ENCODE results near the gene EIF5A. TPM values are rescaled to one million over a fixed set of nuclear protein-coding genes. Genes with fewer than 3 reads are reported as not detected.

Gene EIF5A
- total RNA-seq, 4 donors from 2014 or later = 144 to 174 (median 153) TPM

DNA sequence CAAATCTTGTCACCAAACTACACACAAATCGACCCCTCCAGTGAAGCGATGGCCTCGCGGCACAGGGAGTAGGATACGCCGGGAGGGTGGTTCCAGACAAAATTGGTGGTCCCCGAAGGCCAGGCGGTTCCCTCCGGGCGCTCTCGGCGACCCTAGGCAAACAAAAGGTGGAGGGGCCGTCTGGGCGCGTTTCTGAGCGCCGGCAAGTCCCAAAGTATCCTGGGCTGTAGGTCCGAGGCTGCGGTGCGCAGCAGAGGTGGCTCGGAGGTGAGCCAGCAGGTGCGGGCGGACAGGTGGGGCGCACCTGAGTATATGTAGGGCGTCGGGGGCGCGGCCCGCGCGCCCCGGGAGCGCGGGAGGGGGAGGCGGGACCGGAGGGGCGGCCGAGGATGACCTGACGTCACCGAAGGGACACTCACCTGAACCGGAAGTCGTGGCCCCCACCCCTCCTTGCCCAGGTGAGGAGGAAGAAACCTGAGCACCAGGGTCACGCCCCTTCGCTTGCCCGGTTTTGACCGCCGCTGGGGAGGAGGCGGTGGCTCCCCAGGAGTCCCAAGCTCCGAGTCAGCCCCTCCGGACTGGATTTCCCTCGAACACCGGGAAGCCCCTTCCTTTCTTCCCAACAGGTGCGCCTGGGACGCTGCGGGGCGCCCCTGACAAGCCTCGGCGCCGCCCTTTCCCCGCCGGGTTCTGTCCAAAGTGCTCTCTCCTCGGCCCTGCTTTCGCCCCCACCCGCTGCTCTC lies 45.1 kb upstream of the EIF5A start, which contains the start of gene CLDN7:
Gene CLDN7, minus strand, starts transcription at position 287 of the 743 bp plus-strand sequence. CDS start 435 bp downstream, outside the sequence.
- TF ChIP-seq, protein P1, sequence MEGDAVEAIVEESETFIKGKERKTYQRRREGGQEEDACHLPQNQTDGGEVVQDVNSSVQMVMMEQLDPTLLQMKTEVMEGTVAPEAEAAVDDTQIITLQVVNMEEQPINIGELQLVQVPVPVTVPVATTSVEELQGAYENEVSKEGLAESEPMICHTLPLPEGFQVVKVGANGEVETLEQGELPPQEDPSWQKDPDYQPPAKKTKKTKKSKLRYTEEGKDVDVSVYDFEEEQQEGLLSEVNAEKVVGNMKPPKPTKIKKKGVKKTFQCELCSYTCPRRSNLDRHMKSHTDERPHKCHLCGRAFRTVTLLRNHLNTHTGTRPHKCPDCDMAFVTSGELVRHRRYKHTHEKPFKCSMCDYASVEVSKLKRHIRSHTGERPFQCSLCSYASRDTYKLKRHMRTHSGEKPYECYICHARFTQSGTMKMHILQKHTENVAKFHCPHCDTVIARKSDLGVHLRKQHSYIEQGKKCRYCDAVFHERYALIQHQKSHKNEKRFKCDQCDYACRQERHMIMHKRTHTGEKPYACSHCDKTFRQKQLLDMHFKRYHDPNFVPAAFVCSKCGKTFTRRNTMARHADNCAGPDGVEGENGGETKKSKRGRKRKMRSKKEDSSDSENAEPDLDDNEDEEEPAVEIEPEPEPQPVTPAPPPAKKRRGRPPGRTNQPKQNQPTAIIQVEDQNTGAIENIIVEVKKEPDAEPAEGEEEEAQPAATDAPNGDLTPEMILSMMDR (IDR thresholded peaks at IDR 0.05; ENCODE audit: low read depth) = no peak

DNA sequence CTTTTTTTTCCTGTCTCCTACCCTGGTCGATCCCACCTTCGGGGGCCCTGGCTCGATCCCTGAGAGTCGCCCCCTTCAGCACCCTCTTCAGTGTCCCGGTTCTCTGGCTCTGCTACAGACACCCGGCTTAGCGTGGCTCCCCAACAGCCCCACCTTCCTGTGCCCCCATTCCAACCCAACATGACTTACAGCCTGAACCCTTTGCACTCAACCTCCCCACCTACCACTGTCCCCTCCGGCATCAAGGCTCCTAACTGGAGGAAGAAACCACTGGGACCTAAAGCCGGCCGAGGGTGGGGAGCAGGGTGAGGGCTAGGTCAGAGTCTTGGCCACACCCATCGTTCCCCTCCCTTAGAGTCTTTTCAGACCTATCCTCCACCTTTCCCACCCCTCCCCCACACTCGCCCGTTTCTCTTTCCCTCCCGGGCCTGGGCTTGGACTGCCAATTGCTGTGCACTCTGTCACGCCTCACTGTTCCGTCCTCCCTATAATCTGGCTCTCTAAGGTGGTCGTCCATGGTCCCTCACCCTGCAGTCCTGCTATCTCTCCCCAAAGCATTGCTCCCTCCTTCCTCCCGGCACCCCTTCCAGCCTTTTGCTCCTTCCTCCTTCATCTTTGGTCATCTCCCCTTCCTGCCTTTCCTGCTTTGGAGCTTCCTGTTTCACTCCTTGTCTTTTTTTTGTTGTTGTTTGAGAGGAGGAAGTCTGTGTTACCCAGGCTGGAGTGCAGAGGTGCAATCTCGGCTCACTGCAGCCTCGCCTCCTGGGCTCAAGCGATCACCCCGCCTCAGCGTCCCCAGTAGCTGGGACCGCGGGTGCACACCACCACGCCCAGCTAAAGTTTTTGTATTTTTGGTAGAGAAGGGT lies 44.3 kb upstream of the EIF5A start:
- TF ChIP-seq, protein P1 (IDR thresholded peaks at IDR 0.05; ENCODE audit: low read depth) = no peak

DNA sequence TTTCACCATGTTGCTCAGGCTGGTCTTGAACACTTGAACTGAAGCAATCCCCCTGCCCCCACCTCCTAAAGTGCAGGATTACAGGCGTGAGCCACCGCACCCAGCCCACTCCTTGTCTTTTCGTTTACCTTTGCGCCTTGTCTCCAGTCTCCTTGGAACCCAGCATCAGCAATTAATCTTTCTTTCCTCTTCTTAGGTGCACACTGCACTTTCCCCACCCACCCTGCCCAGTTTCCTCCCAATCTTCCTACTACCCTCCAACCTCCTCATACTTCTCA lies 43.7 kb upstream of the EIF5A start:
- TF ChIP-seq, protein P1 (IDR thresholded peaks at IDR 0.05; ENCODE audit: low read depth) = no peak

DNA sequence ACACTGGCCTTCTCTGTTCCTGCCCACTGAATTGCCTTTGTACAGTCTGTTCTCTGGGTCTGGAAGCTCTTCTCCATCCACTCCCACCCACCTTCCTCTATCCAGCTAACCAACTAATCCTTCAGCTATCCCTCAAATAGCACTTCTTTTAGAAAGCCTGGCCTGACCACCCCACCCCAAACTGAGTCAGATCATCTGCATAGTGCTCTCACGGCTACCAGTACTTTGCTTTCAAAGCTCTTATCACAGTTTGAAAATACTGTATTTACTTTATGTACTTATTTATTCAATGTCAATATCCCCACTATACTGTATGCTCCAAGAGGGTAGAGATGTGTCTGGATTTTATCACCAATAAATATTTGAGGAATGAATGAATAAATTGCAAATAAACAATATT lies 40.6 kb upstream of the EIF5A start:
- TF ChIP-seq, protein P1 (IDR thresholded peaks at IDR 0.05; ENCODE audit: low read depth) = no peak

DNA sequence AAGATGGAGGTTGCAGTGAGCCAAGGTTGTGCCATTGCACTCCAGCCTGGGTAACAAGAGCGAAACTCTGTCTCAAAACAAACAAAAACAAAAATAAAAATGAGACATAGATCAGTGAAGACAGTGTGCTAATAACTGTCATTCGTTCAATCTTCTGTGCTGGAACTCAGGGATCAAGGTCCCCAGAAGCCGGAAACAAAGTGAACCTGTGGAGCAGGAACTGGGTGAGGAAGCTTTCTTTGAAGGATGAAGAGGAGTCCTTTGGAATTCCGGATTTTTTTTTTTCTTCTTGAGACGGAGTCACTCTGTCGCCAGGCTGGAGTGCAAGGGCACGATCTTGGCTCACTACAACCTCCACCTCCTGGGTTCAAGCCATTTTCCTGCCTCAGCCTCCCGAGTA lies 28.0 kb upstream of the EIF5A start:
- TF ChIP-seq, protein P1 (IDR thresholded peaks at IDR 0.05; ENCODE audit: low read depth) = no peak

DNA sequence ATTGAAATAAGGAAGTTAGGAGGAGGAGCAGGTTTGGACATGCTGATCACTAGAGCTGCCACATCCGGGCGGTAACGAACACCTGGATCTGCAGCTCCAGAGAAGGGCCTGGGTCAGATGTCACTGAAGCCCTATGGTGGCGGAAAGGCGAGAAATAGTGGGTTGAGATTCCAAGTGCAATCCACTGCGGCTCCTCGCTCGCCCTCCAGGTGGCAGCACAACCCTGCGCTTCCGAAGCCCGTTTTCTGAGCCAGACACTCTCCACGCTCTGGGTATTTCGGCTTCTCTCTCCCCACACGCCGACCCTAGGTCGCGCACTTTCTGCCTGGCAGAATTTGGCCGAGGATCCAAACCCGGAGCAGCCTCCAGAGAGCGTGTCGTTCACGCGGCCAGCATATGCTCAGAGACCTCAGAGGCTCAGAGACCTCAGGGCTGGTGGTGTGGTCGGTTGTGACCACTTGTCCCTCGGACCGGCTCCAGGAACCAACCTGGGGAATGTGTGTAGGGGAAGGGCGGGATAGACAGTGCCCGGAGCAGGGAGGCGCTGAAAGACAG lies 26.8 kb upstream of the EIF5A start:
- TF ChIP-seq, protein P1 (IDR thresholded peaks at IDR 0.05; ENCODE audit: low read depth) = no peak

Measured in subcutaneous adipose tissue (tissue), 4 donors.